Lower leg skin (tissue), 3 donors: Measurements from ENCODE around the gene ZBTB4.

Experiments
- CTCF ChIP-seq, 3 donors: fragments of 450-650 bp; IDR thresholded peaks; one replicate each; pipeline ENCODE4 v1.5.1; 2016; ENCODE audit warnings: antibody characterized with exemption in 3 of 3, mild to moderate bottlenecking in 3 of 3, moderate library complexity in 2 of 3
- POLR2A ChIP-seq, 2 donors: fragments of 450-650 bp; IDR thresholded peaks; one replicate each; pipeline ENCODE4 v1.6.1; 2016 to 2017; ENCODE audit warnings: antibody characterized with exemption in 2 of 2, mild to moderate bottlenecking in 1 of 2, moderate library complexity in 1 of 2

GRCh38 chr17:7423679-7424078, 55.8 kb downstream of the ZBTB4 start:
- no peak for TF ChIP-seq POLR2A (IDR thresholded peaks at IDR 0.05)
- TF ChIP-seq CTCF (IDR thresholded peaks at IDR 0.05), result no peak
